Measurements from ENCODE around the gene PDCD1.

PDCD1 gene

DNA sequence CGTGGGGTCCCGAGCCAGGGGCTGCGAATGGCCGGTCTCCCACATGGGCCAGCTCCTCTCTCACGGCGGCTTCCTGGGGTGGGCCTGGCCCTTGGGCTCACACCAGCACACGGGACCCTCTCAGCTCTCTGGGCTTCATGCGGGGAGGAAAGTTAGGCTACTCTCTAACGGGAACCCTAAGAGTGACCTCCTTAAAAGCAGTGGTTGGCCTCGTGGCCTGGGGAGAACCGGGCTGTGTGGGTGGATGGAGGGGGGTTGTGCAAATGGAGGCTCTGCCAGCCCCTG lies 36.7 kb upstream of the PDCD1 start:
- DNase-seq, result no peak

- no peak for DNase-seq
Observed at GRCh38 chr2:241894681-241895426, 36.2 kb upstream of the PDCD1 start.

DNA sequence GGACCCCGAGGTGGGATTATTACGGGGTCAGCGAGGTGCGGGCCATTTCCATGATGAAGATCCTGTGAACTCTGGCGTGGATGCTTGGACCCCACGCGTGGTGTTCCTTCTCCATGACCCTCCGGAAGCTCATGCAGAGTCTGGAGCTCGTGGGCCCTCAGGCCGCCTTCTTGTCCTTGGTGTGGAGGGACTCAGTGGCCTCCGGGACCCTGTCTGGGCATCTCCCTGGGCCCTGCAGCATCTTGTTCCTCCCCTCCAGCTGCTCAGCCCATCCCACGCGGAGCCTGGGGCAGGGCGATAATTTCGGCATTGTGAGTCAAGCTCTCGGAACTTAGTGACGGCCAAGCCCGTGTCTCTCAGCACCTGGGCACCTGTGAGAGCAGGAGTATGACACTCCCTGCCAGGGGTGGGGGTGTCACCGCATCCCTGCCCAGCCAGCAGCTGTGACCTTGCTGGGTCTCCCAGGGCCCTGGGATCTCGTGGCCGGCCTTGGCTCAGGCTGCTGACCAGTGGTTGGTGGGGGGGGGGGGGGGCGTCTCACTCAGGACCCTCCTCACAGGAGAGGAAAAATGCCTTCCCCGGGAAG lies 35.5 kb upstream of the PDCD1 start:
- no peak for DNase-seq

- DNase-seq, result no peak
Observed at GRCh38 chr2:241893265-241893664, 34.6 kb upstream of the PDCD1 start.

DNA sequence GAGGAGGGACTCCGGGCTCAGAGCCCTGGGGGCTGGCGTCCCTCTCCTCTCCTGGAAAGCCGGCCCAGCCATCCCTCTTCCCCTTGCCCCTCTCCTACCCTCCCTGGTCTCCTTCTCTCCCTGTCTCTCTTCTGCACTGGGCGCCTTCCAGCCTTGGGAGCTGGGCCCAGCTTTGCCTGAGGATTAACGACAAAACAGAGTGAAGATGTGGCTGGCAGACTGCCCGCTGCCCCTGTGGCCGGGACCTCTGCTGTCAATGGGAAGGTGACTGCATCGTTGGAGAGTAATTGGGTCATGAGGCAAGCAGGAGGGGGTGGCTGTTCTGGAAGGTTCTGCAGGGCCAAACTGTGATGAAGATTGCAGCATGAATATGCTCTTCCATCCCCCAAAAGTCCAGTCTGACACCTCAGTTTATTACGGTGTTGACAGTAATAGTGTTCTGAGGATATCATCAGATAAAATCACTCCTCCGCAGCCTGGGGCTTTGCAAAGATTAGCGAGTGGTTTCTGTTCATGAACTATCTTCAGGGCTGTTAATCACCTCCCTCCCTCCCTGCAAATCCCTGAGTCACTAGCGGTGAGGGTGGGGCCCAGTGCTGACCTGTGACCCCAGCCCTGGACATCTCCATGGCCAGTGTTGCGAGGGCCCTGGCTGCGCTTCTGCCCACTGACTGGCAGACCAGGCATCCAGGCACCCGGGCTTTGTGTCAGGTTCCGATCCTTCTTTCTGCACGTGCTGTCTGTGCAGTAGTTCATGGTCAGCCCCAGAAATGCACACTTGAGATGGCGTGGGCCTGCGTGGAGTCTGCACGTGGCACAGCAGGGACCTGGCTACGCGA lies 33.8 kb upstream of the PDCD1 start:
- DNase-seq, result no peak

DNA sequence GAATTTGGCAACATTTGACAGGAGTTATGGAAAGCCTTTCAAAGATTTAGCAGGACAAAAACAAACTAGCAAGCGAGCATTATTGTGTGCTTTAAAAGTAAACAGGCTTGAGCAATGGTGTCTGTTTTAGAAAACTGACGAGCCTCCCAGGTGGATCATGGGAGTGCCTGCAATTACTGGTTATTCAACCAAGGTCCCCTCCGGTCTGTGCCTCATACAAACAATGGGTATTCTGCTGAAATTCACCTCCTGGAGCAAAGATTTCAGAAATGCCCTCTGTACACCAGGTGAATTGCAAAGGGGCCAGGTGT lies 33.2 kb upstream of the PDCD1 start:
- DNase-seq, result no peak

GRCh38 chr2:241891315-241891987 lies 32.8 kb upstream of the PDCD1 start:
- no peak for DNase-seq

DNA sequence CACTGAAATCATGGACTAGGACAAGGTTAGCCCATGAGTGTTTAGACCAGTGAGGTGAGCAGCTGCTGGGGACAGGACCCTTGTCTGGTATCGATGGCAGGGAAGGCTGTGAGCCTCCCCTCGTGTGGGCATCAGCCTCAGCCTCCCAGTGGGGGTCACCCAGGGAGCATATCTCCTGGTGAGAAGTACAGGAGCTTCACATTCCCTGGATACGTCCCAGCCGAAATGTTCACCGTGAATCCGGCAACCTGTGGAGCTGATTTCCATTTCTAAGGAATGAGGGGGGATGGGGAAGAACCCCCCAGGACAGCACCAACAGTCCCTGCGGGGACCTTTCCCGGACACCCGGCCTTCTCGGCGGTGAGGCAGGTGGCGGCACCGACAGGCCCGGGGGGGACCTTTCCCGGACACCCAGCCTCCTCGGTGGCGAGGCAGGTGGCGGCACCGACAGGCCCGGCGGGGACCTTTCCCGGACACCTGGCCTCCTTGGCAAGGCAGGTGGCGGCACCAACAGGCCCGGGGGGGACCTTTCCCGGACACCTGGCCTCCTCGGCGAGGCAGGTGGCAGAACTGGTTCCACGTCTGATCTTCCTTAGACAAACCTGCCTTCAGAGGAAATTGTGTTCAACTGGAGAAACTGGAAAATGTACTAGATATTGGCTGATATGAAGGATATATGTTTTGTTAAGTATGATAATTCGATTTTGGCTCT lies 32.0 kb upstream of the PDCD1 start:
- DNase-seq, result no peak

GRCh38 chr2:241888641-241889040 lies 29.9 kb upstream of the PDCD1 start:
- no peak for DNase-seq

DNA sequence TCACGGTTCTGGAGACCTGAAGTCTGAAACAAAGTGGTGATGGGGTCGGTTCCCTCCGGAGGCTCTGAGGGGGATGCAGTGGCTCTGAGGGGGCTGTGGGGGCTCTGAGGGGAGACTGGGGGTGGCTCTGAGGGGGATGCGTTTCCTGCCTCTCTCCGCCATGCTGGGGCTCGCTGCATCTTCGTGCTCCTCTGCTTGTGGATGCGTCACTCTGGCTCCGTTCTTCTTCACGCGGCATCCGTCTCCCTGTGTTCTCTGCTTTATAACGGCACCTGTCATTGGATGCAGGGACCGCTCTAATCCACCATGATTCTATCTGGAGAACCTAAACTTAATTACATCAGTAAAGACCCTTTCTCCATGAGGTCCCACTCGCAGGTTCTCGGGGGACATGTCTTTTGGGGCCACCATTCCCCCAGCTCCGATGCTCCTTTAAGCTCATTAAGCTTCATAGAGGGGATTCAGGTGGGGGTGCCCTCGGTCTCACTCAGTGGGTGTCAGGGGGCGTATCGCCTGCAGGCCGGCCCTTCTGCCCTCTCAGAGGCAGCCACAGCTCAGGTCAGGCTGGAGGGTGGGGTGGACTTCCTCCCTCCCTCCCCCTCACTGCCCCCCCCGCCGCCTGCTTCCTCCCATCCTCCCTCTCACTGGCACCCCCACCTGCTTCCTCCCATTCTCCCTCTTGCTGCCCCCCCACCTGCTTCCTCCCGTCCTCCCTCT lies 29.3 kb upstream of the PDCD1 start:
- DNase-seq, result no peak

DNA sequence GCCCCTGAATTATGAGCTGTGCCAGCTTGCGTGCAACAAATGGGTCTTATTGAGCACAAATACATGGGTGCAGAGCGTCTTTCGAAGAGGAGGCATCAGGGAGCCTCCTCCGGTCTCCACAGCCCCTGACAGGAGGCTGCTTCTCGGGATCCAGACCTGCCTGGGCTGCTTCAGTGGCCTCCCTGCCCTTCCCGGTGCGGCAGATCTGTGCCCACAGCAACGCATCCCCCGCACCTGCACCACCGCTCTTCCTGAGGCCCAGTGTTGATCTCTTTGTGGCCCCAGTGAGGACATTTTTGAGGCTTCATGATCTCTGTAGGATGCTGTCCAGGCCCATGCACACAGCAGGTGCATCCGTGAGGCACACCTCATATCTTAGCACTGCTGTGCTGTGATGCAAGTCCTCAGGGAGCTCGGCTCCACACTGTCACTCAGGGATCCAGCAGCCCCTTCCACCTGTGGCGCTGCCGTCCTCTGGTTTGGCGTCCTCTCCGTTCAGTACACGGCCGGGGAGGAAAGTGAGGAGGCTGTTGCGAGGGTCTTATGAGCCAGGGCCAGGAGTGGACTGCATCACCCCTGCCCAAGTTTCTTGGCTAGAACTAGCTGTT lies 28.2 kb upstream of the PDCD1 start:
- no peak for DNase-seq

- DNase-seq, result no peak
Observed at GRCh38 chr2:241885946-241886643, 27.4 kb upstream of the PDCD1 start.

- no peak for DNase-seq
Observed at GRCh38 chr2:241885291-241885945, 26.7 kb upstream of the PDCD1 start.

DNA sequence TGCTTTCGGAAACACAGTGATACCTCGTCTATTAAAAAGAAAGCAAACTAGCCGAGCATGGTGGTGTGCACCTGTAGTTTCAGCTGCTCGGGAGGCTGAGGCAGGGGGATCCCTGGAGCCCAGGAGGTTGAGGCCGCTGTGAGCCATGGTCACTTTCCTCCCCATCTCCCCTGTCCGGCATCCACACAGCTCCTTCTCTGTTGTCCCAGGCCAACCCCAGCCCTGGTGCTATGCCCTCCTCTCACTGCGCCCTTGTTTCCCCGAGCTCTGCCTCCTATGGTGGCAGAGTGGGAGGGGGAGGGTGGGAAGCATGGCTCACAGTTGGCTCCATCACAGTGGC lies 26.2 kb upstream of the PDCD1 start:
- no peak for DNase-seq

GRCh38 chr2:241882091-241882625 lies 23.5 kb upstream of the PDCD1 start:
- DNase-seq, result no peak

GRCh38 chr2:241880311-241881073 lies 21.8 kb upstream of the PDCD1 start:
- DNase-seq, result no peak

- DNase-seq, result no peak
Observed at GRCh38 chr2:241879326-241879725, 20.6 kb upstream of the PDCD1 start.

GRCh38 chr2:241877989-241878970 lies 19.6 kb upstream of the PDCD1 start:
- DNase-seq, result no peak
